RWPE1 (cell line): ENCODE data around the gene ATP5ME.

ENCODE experiments used
- CTCF ChIA-PET: fragments of 350-600 bp; sonication (Branson Sonifier 250); formaldehyde crosslinking; extraction: SDS; loops from one replicate; lab custom pipeline; 2021; lab: Yijun Ruan, JAX
- POLR2A ChIA-PET: fragments of 400-600 bp; formaldehyde crosslinking; extraction: SDS; loops from one replicate; lab custom pipeline; 2020; ENCODE audit warnings: antibody characterized with exemption; ENCODE audit not compliant: low non-redundant PET; lab: Yijun Ruan, JAX
- DNase-seq: peaks from one replicate; pipeline ENCODE4 v3.0.0; 2012; ENCODE audit warnings: low spot score
- H3K27ac ChIP-seq: fragments of 450-650 bp; 2 replicates; pipeline ENCODE4 v1.5.1; 2017
- CTCF ChIP-seq: fragments of 450-650 bp; conservative IDR thresholded peaks from 2 replicates; pipeline ENCODE4 v1.5.1; 2017; ENCODE audit warnings: low read depth, mild to moderate bottlenecking

ATP5ME gene

GRCh38 chr4:657834-658667, 16.0 kb downstream of the ATP5ME start:
- CTCF ChIA-PET: no interaction called here
- no peak overlapping the region for H3K27ac ChIP-seq
- no peak for DNase-seq
- POLR2A ChIA-PET: no interaction called here
- TF ChIP-seq CTCF: no peak

GRCh38 chr4:657338-657833, 16.7 kb downstream of the ATP5ME start:
- TF ChIP-seq CTCF: no peak

GRCh38 chr4:656436-657337, 17.4 kb downstream of the ATP5ME start:
- POLR2A ChIA-PET: no interaction called here
- H3K27ac ChIP-seq: no peak overlapping the region
- TF ChIP-seq CTCF: no peak
- CTCF ChIA-PET: no interaction called here
- DNase-seq: no peak

More at GRCh38 chr4:657338-657833, 16.7 kb downstream of the ATP5ME start:
- ChIA-PET CTCF (no interaction called here), POLR2A (no interaction called here)
- H3K27ac ChIP-seq: no peak overlapping the region
- DNase-seq: no peak

- TF ChIP-seq CTCF: no peak
- no peak for DNase-seq
- no peak overlapping the region for H3K27ac ChIP-seq
- ChIA-PET CTCF (no interaction called here), POLR2A (no interaction called here)
These were observed 18.5 kb downstream of the ATP5ME start for GRCh38 chr4:655464-656151.

GRCh38 chr4:654871-655463, 19.1 kb downstream of the ATP5ME start:
- POLR2A ChIA-PET: no interaction called here

More at GRCh38 chr4:654871-655463, 19.1 kb downstream of the ATP5ME start:
- TF ChIP-seq CTCF: no peak
- no peak for DNase-seq
- H3K27ac ChIP-seq: no peak overlapping the region
- CTCF ChIA-PET: no interaction called here
